HEK293 (cell line): ENCODE results near the gene SPESP1.

Experiments
- YY2 ChIP-seq: fragments of 450-650 bp; formaldehyde crosslinking; IDR thresholded peaks from 2 replicates; pipeline ENCODE4 v1.5.1; 2016; ENCODE audit warnings: missing biosample characterization, missing genetic modification characterization
- ZNF302 ChIP-seq: fragments of 450-650 bp; formaldehyde crosslinking; IDR thresholded peaks from 2 replicates; pipeline ENCODE4 v1.5.1; 2016; ENCODE audit warnings: missing biosample characterization, missing genetic modification characterization, low read depth
- ZNF324 ChIP-seq: fragments of 450-650 bp; formaldehyde crosslinking; IDR thresholded peaks from 2 replicates; pipeline ENCODE4 v1.5.1; 2016; ENCODE audit warnings: missing biosample characterization, missing genetic modification characterization
- ZNF530 ChIP-seq: fragments of 450-650 bp; formaldehyde crosslinking; IDR thresholded peaks from 2 replicates; pipeline ENCODE4 v1.5.1; 2016; ENCODE audit warnings: low read depth, missing biosample characterization, missing genetic modification characterization
- ZNF585B ChIP-seq: fragments of 450-650 bp; formaldehyde crosslinking; IDR thresholded peaks from 2 replicates; pipeline ENCODE4 v1.5.1; 2016; ENCODE audit warnings: missing biosample characterization, missing genetic modification characterization
- TF ChIP-seq, protein P1 (sequence below): sonication (generic); formaldehyde crosslinking; IDR thresholded peaks from 2 replicates; pipeline ENCODE4 v1.8.1; 2022; ENCODE audit warnings: mild to moderate bottlenecking, moderate library complexity, missing genetic modification reagents
- TF ChIP-seq, protein P2 (sequence below): fragments of 450-650 bp; IDR thresholded peaks from 2 replicates; pipeline ENCODE4 v1.5.1; 2018; ENCODE audit warnings: missing biosample characterization, missing genetic modification characterization
- TF ChIP-seq, protein P3 (sequence below): fragments of 450-650 bp; formaldehyde crosslinking; IDR thresholded peaks from 2 replicates; pipeline ENCODE4 v1.5.1; 2016; ENCODE audit warnings: missing biosample characterization, missing genetic modification characterization
- TF ChIP-seq, protein P4 (sequence below): fragments of 450-650 bp; formaldehyde crosslinking; IDR thresholded peaks from 2 replicates; pipeline ENCODE4 v1.5.1; 2016; ENCODE audit warnings: missing biosample characterization, missing genetic modification characterization
- TF ChIP-seq, protein P5 (sequence below): fragments of 450-650 bp; IDR thresholded peaks from 2 replicates; pipeline ENCODE4 v1.5.1; 2018; ENCODE audit warnings: missing biosample characterization, mild to moderate bottlenecking, missing genetic modification characterization

DNA sequence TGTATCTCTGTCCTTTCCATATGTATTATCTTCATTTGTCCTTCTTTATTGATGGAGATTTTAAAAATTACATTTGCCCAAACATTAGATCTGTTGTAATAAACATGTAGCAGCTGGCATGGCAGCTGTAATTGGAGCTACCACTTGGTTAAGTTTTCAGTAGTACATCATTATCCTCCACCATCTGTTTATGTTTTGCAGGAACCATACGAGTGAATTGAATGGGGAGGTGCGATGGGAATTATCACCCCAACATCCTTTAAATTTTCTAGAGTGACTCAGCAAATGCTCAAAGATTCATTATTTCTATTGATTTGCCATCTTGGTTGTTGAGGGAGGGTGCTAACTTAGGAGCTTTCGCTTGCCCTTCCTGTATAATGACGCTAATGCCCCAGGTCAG, 51.6 kb downstream of the SPESP1 start:
- TF ChIP-seq ZNF530 (tag by site-specific recombination), result no peak
- TF ChIP-seq, protein P1, sequence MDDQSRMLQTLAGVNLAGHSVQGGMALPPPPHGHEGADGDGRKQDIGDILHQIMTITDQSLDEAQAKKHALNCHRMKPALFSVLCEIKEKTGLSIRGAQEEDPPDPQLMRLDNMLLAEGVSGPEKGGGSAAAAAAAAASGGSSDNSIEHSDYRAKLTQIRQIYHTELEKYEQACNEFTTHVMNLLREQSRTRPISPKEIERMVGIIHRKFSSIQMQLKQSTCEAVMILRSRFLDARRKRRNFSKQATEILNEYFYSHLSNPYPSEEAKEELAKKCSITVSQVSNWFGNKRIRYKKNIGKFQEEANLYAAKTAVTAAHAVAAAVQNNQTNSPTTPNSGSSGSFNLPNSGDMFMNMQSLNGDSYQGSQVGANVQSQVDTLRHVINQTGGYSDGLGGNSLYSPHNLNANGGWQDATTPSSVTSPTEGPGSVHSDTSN (CRISPR knock-in tag), result no peak
- TF ChIP-seq, protein P2, sequence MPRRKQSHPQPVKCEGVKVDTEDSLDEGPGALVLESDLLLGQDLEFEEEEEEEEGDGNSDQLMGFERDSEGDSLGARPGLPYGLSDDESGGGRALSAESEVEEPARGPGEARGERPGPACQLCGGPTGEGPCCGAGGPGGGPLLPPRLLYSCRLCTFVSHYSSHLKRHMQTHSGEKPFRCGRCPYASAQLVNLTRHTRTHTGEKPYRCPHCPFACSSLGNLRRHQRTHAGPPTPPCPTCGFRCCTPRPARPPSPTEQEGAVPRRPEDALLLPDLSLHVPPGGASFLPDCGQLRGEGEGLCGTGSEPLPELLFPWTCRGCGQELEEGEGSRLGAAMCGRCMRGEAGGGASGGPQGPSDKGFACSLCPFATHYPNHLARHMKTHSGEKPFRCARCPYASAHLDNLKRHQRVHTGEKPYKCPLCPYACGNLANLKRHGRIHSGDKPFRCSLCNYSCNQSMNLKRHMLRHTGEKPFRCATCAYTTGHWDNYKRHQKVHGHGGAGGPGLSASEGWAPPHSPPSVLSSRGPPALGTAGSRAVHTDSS (tag by site-specific recombination), result no peak
- TF ChIP-seq, protein P3, sequence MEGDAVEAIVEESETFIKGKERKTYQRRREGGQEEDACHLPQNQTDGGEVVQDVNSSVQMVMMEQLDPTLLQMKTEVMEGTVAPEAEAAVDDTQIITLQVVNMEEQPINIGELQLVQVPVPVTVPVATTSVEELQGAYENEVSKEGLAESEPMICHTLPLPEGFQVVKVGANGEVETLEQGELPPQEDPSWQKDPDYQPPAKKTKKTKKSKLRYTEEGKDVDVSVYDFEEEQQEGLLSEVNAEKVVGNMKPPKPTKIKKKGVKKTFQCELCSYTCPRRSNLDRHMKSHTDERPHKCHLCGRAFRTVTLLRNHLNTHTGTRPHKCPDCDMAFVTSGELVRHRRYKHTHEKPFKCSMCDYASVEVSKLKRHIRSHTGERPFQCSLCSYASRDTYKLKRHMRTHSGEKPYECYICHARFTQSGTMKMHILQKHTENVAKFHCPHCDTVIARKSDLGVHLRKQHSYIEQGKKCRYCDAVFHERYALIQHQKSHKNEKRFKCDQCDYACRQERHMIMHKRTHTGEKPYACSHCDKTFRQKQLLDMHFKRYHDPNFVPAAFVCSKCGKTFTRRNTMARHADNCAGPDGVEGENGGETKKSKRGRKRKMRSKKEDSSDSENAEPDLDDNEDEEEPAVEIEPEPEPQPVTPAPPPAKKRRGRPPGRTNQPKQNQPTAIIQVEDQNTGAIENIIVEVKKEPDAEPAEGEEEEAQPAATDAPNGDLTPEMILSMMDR (tag by site-specific recombination), result no peak
- TF ChIP-seq ZNF324, result no peak
- TF ChIP-seq, protein P4, sequence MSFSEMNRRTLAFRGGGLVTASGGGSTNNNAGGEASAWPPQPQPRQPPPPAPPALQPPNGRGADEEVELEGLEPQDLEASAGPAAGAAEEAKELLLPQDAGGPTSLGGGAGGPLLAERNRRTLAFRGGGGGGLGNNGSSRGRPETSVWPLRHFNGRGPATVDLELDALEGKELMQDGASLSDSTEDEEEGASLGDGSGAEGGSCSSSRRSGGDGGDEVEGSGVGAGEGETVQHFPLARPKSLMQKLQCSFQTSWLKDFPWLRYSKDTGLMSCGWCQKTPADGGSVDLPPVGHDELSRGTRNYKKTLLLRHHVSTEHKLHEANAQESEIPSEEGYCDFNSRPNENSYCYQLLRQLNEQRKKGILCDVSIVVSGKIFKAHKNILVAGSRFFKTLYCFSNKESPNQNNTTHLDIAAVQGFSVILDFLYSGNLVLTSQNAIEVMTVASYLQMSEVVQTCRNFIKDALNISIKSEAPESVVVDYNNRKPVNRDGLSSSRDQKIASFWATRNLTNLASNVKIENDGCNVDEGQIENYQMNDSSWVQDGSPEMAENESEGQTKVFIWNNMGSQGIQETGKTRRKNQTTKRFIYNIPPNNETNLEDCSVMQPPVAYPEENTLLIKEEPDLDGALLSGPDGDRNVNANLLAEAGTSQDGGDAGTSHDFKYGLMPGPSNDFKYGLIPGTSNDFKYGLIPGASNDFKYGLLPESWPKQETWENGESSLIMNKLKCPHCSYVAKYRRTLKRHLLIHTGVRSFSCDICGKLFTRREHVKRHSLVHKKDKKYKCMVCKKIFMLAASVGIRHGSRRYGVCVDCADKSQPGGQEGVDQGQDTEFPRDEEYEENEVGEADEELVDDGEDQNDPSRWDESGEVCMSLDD, result no peak
- no peak for TF ChIP-seq ZNF585B (tag by site-specific recombination)
- TF ChIP-seq, protein P5, sequence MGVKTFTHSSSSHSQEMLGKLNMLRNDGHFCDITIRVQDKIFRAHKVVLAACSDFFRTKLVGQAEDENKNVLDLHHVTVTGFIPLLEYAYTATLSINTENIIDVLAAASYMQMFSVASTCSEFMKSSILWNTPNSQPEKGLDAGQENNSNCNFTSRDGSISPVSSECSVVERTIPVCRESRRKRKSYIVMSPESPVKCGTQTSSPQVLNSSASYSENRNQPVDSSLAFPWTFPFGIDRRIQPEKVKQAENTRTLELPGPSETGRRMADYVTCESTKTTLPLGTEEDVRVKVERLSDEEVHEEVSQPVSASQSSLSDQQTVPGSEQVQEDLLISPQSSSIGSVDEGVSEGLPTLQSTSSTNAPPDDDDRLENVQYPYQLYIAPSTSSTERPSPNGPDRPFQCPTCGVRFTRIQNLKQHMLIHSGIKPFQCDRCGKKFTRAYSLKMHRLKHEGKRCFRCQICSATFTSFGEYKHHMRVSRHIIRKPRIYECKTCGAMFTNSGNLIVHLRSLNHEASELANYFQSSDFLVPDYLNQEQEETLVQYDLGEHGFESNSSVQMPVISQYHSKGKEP (tag by site-specific recombination), result no peak
- no peak for TF ChIP-seq ZNF302 (tag by site-specific recombination)
- no peak for TF ChIP-seq YY2
